Measurements from ENCODE around the gene CALCOCO2.
A peak's percentile ranks its signal among the peaks of the same experiment; 100 is the strongest.

Gene CALCOCO2

GRCh38 chr17:48908853-48909394, 78.1 kb downstream of the CALCOCO2 start:
- Histone ChIP-seq H3K36me3 (ENCODE audit: control insufficient read depth in 4 of 4, insufficient read depth in 4 of 4, low read length in 3 of 4) (peaks cover 3 to 37% (median 31%) of the 10 kb centered on the region in 4 experiments), H3K4me1 (ENCODE audit: control extremely low read depth in 1 of 4, control insufficient read depth in 4 of 4, insufficient read depth in 4 of 4, low read length in 3 of 4) (peaks cover 2 to 34% (median 30%) of the 10 kb centered on the region in 4 experiments), H3K9me3 (ENCODE audit: control extremely low read depth in 1 of 5, control insufficient read depth in 4 of 5, insufficient read depth in 2 of 5, low read depth in 1 of 5, low read length in 4 of 5) (no peaks in the 10 kb centered on the region), H3K4me3 (ENCODE audit: control insufficient read depth in 1 of 7, extremely low read depth in 1 of 7, insufficient read depth in 4 of 7, low read depth in 2 of 7, low read length in 6 of 7) (peak overlapping the region; percentile 70 to 87 (median 80)), H3K27me3 (replicated peaks in 2 of 5; ENCODE audit: control insufficient read depth in 4 of 5, insufficient read depth in 5 of 5, low read length in 4 of 5) (no peaks in the 10 kb centered on the region), H3K27ac (ENCODE audit: insufficient read depth in 1 of 2, low read depth in 1 of 2, low read length in 2 of 2, poor library complexity in 1 of 2, severe bottlenecking in 2 of 2) (peak overlapping the region; percentile 99)
- 3% methylated on average over 28 of the region's 36 CpGs for WGBS (ENCODE audit: insufficient coverage)
- ChIA-PET CTCF (interaction anchor here (1.0 to 1.2 kb wide), 2 partner anchors 19 to 25 kb away, joined by 3 to 4 read pairs; no protein-coding TSS in a partner anchor), POLR2A (interaction anchor here (0.6 to 1.0 kb wide), 2 partner anchors 17 to 20 kb away, joined by 6 read pairs; partner anchors contain the start of gene ATP5MC1)
- peak; percentile 91 to 97 (median 96) for DNase-seq

- Histone ChIP-seq H3K36me3 (ENCODE audit: control insufficient read depth in 4 of 4, insufficient read depth in 4 of 4, low read length in 3 of 4) (peaks cover 3 to 42% (median 36%) of the 10 kb centered on the region in 4 experiments), H3K4me3 (ENCODE audit: control insufficient read depth in 1 of 7, extremely low read depth in 1 of 7, insufficient read depth in 4 of 7, low read depth in 2 of 7, low read length in 6 of 7) (peak overlapping the region in 4 of 7 experiments; percentile 69 to 87 (median 84)), H3K27me3 (replicated peaks in 2 of 5; ENCODE audit: control insufficient read depth in 4 of 5, insufficient read depth in 5 of 5, low read length in 4 of 5) (no peaks in the 10 kb centered on the region), H3K4me1 (ENCODE audit: control extremely low read depth in 1 of 4, control insufficient read depth in 4 of 4, insufficient read depth in 4 of 4, low read length in 3 of 4) (peaks cover 2 to 34% (median 30%) of the 10 kb centered on the region in 4 experiments), H3K27ac (ENCODE audit: insufficient read depth in 1 of 2, low read depth in 1 of 2, low read length in 2 of 2, poor library complexity in 1 of 2, severe bottlenecking in 2 of 2) (peak overlapping the region in 1 of 2 experiments; percentile 99), H3K9me3 (ENCODE audit: control extremely low read depth in 1 of 5, control insufficient read depth in 4 of 5, insufficient read depth in 2 of 5, low read depth in 1 of 5, low read length in 4 of 5) (no peaks in the 10 kb centered on the region)
- 100% methylated on average over 1 of the region's 4 CpGs for WGBS (ENCODE audit: insufficient coverage)
- ChIA-PET POLR2A (interaction anchor here (0.6 to 1.0 kb wide), 2 partner anchors 17 to 21 kb away, joined by 6 read pairs; partner anchors contain the start of gene ATP5MC1), CTCF (interaction anchor here (1.0 to 1.2 kb wide), 2 partner anchors 18 to 25 kb away, joined by 3 to 4 read pairs; no protein-coding TSS in a partner anchor)
- no peak for DNase-seq
These were observed 78.9 kb downstream of the CALCOCO2 start for GRCh38 chr17:48909783-48910182.

GRCh38 chr17:48910370-48910769, 79.5 kb downstream of the CALCOCO2 start:
- no peaks in the 10 kb centered on the region for H3K9me3 ChIP-seq (ENCODE audit: control extremely low read depth in 1 of 5, control insufficient read depth in 4 of 5, insufficient read depth in 2 of 5, low read depth in 1 of 5, low read length in 4 of 5)
- no peak overlapping the region for H3K27ac ChIP-seq (ENCODE audit: insufficient read depth in 1 of 2, low read depth in 1 of 2, low read length in 2 of 2, poor library complexity in 1 of 2, severe bottlenecking in 2 of 2)
- peak overlapping the region in 1 of 7 experiments; percentile 85 for H3K4me3 ChIP-seq (ENCODE audit: control insufficient read depth in 1 of 7, extremely low read depth in 1 of 7, insufficient read depth in 4 of 7, low read depth in 2 of 7, low read length in 6 of 7)
- DNase-seq, result no peak
- H3K4me1 ChIP-seq (ENCODE audit: control extremely low read depth in 1 of 4, control insufficient read depth in 4 of 4, insufficient read depth in 4 of 4, low read length in 3 of 4), result peaks cover 2 to 34% (median 30%) of the 10 kb centered on the region in 4 experiments
- CTCF ChIA-PET, result no interaction called here
- no peaks in the 10 kb centered on the region for H3K27me3 ChIP-seq (replicated peaks in 2 of 5; ENCODE audit: control insufficient read depth in 4 of 5, insufficient read depth in 5 of 5, low read length in 4 of 5)
- POLR2A ChIA-PET, result no interaction called here
- WGBS (ENCODE audit: insufficient coverage), result no CpG with 5 or more reads among the region's 2 CpGs
- peaks cover 3 to 47% (median 38%) of the 10 kb centered on the region in 4 experiments for H3K36me3 ChIP-seq (ENCODE audit: control insufficient read depth in 4 of 4, insufficient read depth in 4 of 4, low read length in 3 of 4)

- DNase-seq, result no peak
- ChIA-PET CTCF (no interaction called here), POLR2A (no interaction called here)
- H3K36me3 ChIP-seq (ENCODE audit: control insufficient read depth in 4 of 4, insufficient read depth in 4 of 4, low read length in 3 of 4), result peaks cover 3 to 63% (median 50%) of the 10 kb centered on the region in 4 experiments
- no peak overlapping the region for H3K27ac ChIP-seq (ENCODE audit: insufficient read depth in 1 of 2, low read depth in 1 of 2, low read length in 2 of 2, poor library complexity in 1 of 2, severe bottlenecking in 2 of 2)
- 100% methylated on average over 2 of the region's 2 CpGs for WGBS (ENCODE audit: insufficient coverage)
- no peak overlapping the region for H3K4me3 ChIP-seq (ENCODE audit: control insufficient read depth in 1 of 7, extremely low read depth in 1 of 7, insufficient read depth in 4 of 7, low read depth in 2 of 7, low read length in 6 of 7)
- H3K27me3 ChIP-seq (replicated peaks in 2 of 5; ENCODE audit: control insufficient read depth in 4 of 5, insufficient read depth in 5 of 5, low read length in 4 of 5), result no peaks in the 10 kb centered on the region
- peaks cover 2 to 32% (median 27%) of the 10 kb centered on the region in 4 experiments for H3K4me1 ChIP-seq (ENCODE audit: control extremely low read depth in 1 of 4, control insufficient read depth in 4 of 4, insufficient read depth in 4 of 4, low read length in 3 of 4)
- H3K9me3 ChIP-seq (ENCODE audit: control extremely low read depth in 1 of 5, control insufficient read depth in 4 of 5, insufficient read depth in 2 of 5, low read depth in 1 of 5, low read length in 4 of 5), result no peaks in the 10 kb centered on the region
These were observed 81.6 kb downstream of the CALCOCO2 start for GRCh38 chr17:48912476-48912875.

Measured in common myeloid progenitor, CD34-positive (primary cell).